ENCODE measurements around the gene FAM20B.

- TF ChIP-seq CTCF (IDR thresholded peaks at IDR 0.05) (no peak), ZFX (IDR thresholded peaks at IDR 0.05; ENCODE audit: borderline replicate concordance) (no peak)
Observed at GRCh38 chr1:179043907-179044306, 18.2 kb downstream of the FAM20B start.
